H9 (cell line): Measurements from ENCODE around the gene CHN1. TPM values are rescaled to one million over a fixed set of nuclear protein-coding genes. Genes with fewer than 3 reads are reported as not detected.

Source experiments
- DNase-seq: peaks from one replicate; pipeline ENCODE4 v3.0.0-alpha.2; 2017
- H2AFZ ChIP-seq: one replicate; pipeline ENCODE4 v1.6.1; 2013; ENCODE audit warnings: mild to moderate bottlenecking, low read length, control low read depth, moderate library complexity
- H2AK5ac ChIP-seq: 2 replicates; pipeline ENCODE4 v1.6.1; 2013; ENCODE audit warnings: low read length, control low read depth, mixed read lengths; ENCODE audit not compliant: insufficient read length
- H2BK120ac ChIP-seq: one replicate; pipeline ENCODE4 v1.6.1; 2013; ENCODE audit warnings: low read depth, mild to moderate bottlenecking, low read length, control low read depth, inconsistent platforms; ENCODE audit not compliant: poor library complexity, severe bottlenecking
- H2BK12ac ChIP-seq: 2 replicates; pipeline ENCODE4 v1.6.1; 2013; ENCODE audit warnings: low read length, control low read depth, mixed read lengths, low read depth; ENCODE audit not compliant: insufficient read length
- H2BK15ac ChIP-seq: 2 replicates; pipeline ENCODE4 v1.6.1; 2013; ENCODE audit warnings: low read depth, low read length, control low read depth
- H2BK20ac ChIP-seq: one replicate; pipeline ENCODE4 v1.6.1; 2013; ENCODE audit warnings: low read depth, mild to moderate bottlenecking, low read length, control low read depth, inconsistent platforms; ENCODE audit not compliant: poor library complexity, severe bottlenecking
- H2BK5ac ChIP-seq: 2 replicates; pipeline ENCODE4 v1.6.1; 2013; ENCODE audit warnings: low read length, control low read depth, mixed read lengths; ENCODE audit not compliant: insufficient read length
- H3K14ac ChIP-seq: 2 replicates; pipeline ENCODE4 v1.6.1; 2013; ENCODE audit warnings: low read length, control low read depth; ENCODE audit not compliant: insufficient read depth
- H3K18ac ChIP-seq: 2 replicates; pipeline ENCODE4 v1.6.1; 2013; ENCODE audit warnings: low read depth, mild to moderate bottlenecking, mixed read lengths, low read length, control low read depth; ENCODE audit not compliant: insufficient read length
- H3K23ac ChIP-seq: 2 replicates; pipeline ENCODE4 v1.6.1; 2013; ENCODE audit warnings: low read length, control low read depth, mixed read lengths, low read depth; ENCODE audit not compliant: insufficient read length
- H3K23me2 ChIP-seq: 2 replicates; pipeline ENCODE4 v1.6.1; 2013; ENCODE audit warnings: low read depth, mild to moderate bottlenecking, mixed read lengths, low read length, control low read depth; ENCODE audit not compliant: insufficient read length, poor library complexity, severe bottlenecking
- H3K27ac ChIP-seq: 2 replicates; pipeline ENCODE4 v1.5.1; 2013; ENCODE audit warnings: low read length, control low read depth, mixed read lengths, low read depth; ENCODE audit not compliant: insufficient read length
- H3K27me3 ChIP-seq: 2 replicates; pipeline ENCODE4 v1.6.1; 2013; ENCODE audit warnings: low read length, control low read depth, inconsistent platforms; ENCODE audit not compliant: insufficient read depth
- H3K4ac ChIP-seq: 2 replicates; pipeline ENCODE4 v1.6.1; 2013; ENCODE audit warnings: low read depth, mild to moderate bottlenecking, control low read depth, inconsistent platforms, low read length, moderate library complexity
- H3K4me1 ChIP-seq: 2 replicates; pipeline ENCODE4 v1.6.1; 2013; ENCODE audit warnings: low read length, control low read depth, inconsistent platforms; ENCODE audit not compliant: insufficient read depth
- H3K4me2 ChIP-seq: 2 replicates; pipeline ENCODE4 v1.6.1; 2013; ENCODE audit warnings: low read length, control low read depth, mixed read lengths; ENCODE audit not compliant: insufficient read length, insufficient read depth
- H3K56ac ChIP-seq: 2 replicates; pipeline ENCODE4 v1.6.1; 2013; ENCODE audit warnings: low read depth, mild to moderate bottlenecking, mixed read lengths, low read length, control low read depth; ENCODE audit not compliant: insufficient read length
- H3K79me1 ChIP-seq: 2 replicates; pipeline ENCODE4 v1.6.1; 2013; ENCODE audit warnings: low read depth, mild to moderate bottlenecking, moderate library complexity, low read length, control low read depth, inconsistent platforms; ENCODE audit not compliant: insufficient read depth, poor library complexity, severe bottlenecking
- H3K79me2 ChIP-seq: 2 replicates; pipeline ENCODE4 v1.6.1; 2013; ENCODE audit warnings: low read length, control low read depth, inconsistent platforms; ENCODE audit not compliant: insufficient read depth
- H3K9ac ChIP-seq: 2 replicates; pipeline ENCODE4 v1.6.1; 2013; ENCODE audit warnings: low read length, control low read depth, mixed read lengths; ENCODE audit not compliant: insufficient read length; ENCODE audit errors: extremely low read depth
- H3K9me3 ChIP-seq: one replicate; pipeline ENCODE4 v1.6.1; 2013; ENCODE audit warnings: low read depth, low read length, inconsistent platforms; ENCODE audit not compliant: control insufficient read depth
- H3T11ph ChIP-seq: one replicate; pipeline ENCODE4 v1.6.1; 2013; ENCODE audit warnings: mild to moderate bottlenecking, low read length, control low read depth, inconsistent platforms
- H4K20me1 ChIP-seq: one replicate; pipeline ENCODE4 v1.6.1; 2013; ENCODE audit not compliant: control insufficient read depth, insufficient read length, insufficient read depth
- H4K5ac ChIP-seq: 2 replicates; pipeline ENCODE4 v1.6.1; 2013; ENCODE audit warnings: low read depth, mild to moderate bottlenecking, mixed read lengths, low read length, control low read depth; ENCODE audit not compliant: insufficient read length
- H4K8ac ChIP-seq: replicated peaks from 2 replicates; pipeline ENCODE4 v1.6.1; 2013; ENCODE audit warnings: low read length, control low read depth, mixed read lengths, low read depth; ENCODE audit not compliant: insufficient read length
- H4K91ac ChIP-seq: 2 replicates; pipeline ENCODE4 v1.6.1; 2013; ENCODE audit warnings: low read depth, mild to moderate bottlenecking, moderate library complexity, mixed read lengths, low read length, control low read depth; ENCODE audit not compliant: insufficient read length
- H3K27ac Mint-ChIP-seq, 3 experiments: 2 replicates in 2 of 3; 3 replicates in 1 of 3; pipeline ENCODE4 v1.8.0; 2020 to 2021; ENCODE audit warnings: mixed read lengths in 3 of 3, mild to moderate bottlenecking in 1 of 3, moderate library complexity in 1 of 3
- H3K27me3 Mint-ChIP-seq: 2 replicates; pipeline ENCODE4 v1.8.0; 2021; ENCODE audit warnings: low read depth, mild to moderate bottlenecking, moderate library complexity, mixed read lengths
- H3K36me3 Mint-ChIP-seq, 3 experiments: 2 replicates in 2 of 3; 3 replicates in 1 of 3; pipeline ENCODE4 v1.8.0; 2020 to 2021; ENCODE audit warnings: low read depth in 3 of 3, mixed read lengths in 3 of 3; ENCODE audit not compliant: insufficient read depth in 1 of 3
- H3K4me1 Mint-ChIP-seq, 2 experiments: 2 replicates each; pipeline ENCODE4 v1.8.0; 2020; ENCODE audit warnings: mixed read lengths in 2 of 2
- H3K4me3 Mint-ChIP-seq, 2 experiments: 2 replicates in 1 of 2; 3 replicates in 1 of 2; pipeline ENCODE4 v1.8.0; 2020 to 2021; ENCODE audit warnings: mild to moderate bottlenecking in 2 of 2, mixed read lengths in 2 of 2, moderate library complexity in 1 of 2
- H3K9me3 Mint-ChIP-seq, 2 experiments: 2 replicates in 1 of 2; 3 replicates in 1 of 2; pipeline ENCODE4 v1.8.0; 2020; ENCODE audit warnings: mild to moderate bottlenecking in 2 of 2, mixed read lengths in 2 of 2, moderate library complexity in 1 of 2
- WGBS: extraction: QIAGEN DNeasy Blood & Tissue Kit; methylation state at CpG from one replicate; pipeline ENCODE4 v1.1.7; 2013; ENCODE audit warnings: missing lambda C conversion rate, low lambda C conversion rate, mixed read lengths; ENCODE audit not compliant: insufficient read length; ENCODE audit errors: extremely low coverage; 5-methylcytosine and 5-hydroxymethylcytosine counted together
- total RNA-seq: library from RNA; stranded (reverse); gene quantifications from 2 replicates; pipeline ENCODE4 v1.2.1, GENCODE V29; 2021
- TF ChIP-seq, protein P1 (sequence below): fragments of 200-600 bp; sonication (generic); conservative IDR thresholded peaks from 3 replicates; pipeline ENCODE4 v1.8.0; 2021; ENCODE audit warnings: antibody characterized with exemption, mild to moderate bottlenecking

CHN1 gene
- total RNA-seq, 1 experiment from 2014 or later = 33.9 TPM

- H3K4ac ChIP-seq = no peak overlapping the region
- H4K8ac ChIP-seq = no peak overlapping the region
- no peak overlapping the region for H3K27ac ChIP-seq
- no peak overlapping the region for H4K91ac ChIP-seq
- peak overlapping the region in 1 of 3 experiments; percentile 35; a peak in 3 of 7 replicates for H3K27ac Mint-ChIP-seq
- peaks cover 0 to 3% (median 2%) of the 10 kb centered on the region in 3 experiments; a peak in 3 of 7 replicates for H3K36me3 Mint-ChIP-seq
- H3K27me3 Mint-ChIP-seq = no peaks in the 10 kb centered on the region
- H3K4me1 ChIP-seq = peaks cover 2% of the 10 kb centered on the region; the same call in 1 of the 2 replicates
- H3K4me1 Mint-ChIP-seq = peaks cover 51 to 61% of the 10 kb centered on the region in 2 experiments
- H2BK15ac ChIP-seq = no peak overlapping the region
- no peaks in the 10 kb centered on the region for H4K20me1 ChIP-seq
- H3K23ac ChIP-seq = no peak overlapping the region
- no peak for DNase-seq
- H3K4me3 Mint-ChIP-seq = no peak overlapping the region
- no peak overlapping the region for H2BK12ac ChIP-seq
- no peak overlapping the region for H4K5ac ChIP-seq
- no peak overlapping the region for H3K56ac ChIP-seq
- H2BK20ac ChIP-seq = no peak overlapping the region
- no CpG with 5 or more reads among the region's 3 CpGs for WGBS
- no peaks in the 10 kb centered on the region for H3K23me2 ChIP-seq
- H3K4me2 ChIP-seq = no peak overlapping the region
- no peaks in the 10 kb centered on the region for H3K9me3 ChIP-seq
- H3T11ph ChIP-seq = no peak overlapping the region
- no peak overlapping the region for H2AK5ac ChIP-seq
- no peaks in the 10 kb centered on the region for H3K27me3 ChIP-seq
- TF ChIP-seq, protein P1, sequence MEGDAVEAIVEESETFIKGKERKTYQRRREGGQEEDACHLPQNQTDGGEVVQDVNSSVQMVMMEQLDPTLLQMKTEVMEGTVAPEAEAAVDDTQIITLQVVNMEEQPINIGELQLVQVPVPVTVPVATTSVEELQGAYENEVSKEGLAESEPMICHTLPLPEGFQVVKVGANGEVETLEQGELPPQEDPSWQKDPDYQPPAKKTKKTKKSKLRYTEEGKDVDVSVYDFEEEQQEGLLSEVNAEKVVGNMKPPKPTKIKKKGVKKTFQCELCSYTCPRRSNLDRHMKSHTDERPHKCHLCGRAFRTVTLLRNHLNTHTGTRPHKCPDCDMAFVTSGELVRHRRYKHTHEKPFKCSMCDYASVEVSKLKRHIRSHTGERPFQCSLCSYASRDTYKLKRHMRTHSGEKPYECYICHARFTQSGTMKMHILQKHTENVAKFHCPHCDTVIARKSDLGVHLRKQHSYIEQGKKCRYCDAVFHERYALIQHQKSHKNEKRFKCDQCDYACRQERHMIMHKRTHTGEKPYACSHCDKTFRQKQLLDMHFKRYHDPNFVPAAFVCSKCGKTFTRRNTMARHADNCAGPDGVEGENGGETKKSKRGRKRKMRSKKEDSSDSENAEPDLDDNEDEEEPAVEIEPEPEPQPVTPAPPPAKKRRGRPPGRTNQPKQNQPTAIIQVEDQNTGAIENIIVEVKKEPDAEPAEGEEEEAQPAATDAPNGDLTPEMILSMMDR = no peak
- H2AFZ ChIP-seq = no peak overlapping the region
- H3K9ac ChIP-seq = no peak overlapping the region
- no peak overlapping the region for H2BK120ac ChIP-seq
- H3K14ac ChIP-seq = no peak overlapping the region
- H3K9me3 Mint-ChIP-seq = no peaks in the 10 kb centered on the region
- H3K18ac ChIP-seq = no peak overlapping the region
- no peaks in the 10 kb centered on the region for H3K79me2 ChIP-seq
- H2BK5ac ChIP-seq = no peak overlapping the region
- H3K79me1 ChIP-seq = no peaks in the 10 kb centered on the region
Observed at GRCh38 chr2:174840436-174840835, 164.7 kb downstream of the CHN1 start.
